GM19395 (cell line): ENCODE data around the gene CIPC.

ENCODE experiments used
- ATAC-seq: cut with Tn5 transposase; IDR thresholded peaks from one replicate; pipeline ENCODE4 v1.9.1; 2021; ENCODE audit warnings: mild to moderate bottlenecking, moderate library complexity; ENCODE audit not compliant: unreplicated experiment

The CIPC gene

GRCh38 chr14:77097700-77098528 is at the start of gene CIPC:
Gene CIPC (plus strand): TSS chr14:77098258. CDS start chr14:77105709, 7,451 bp downstream.
- ATAC-seq = peak; percentile 92

- no peak for ATAC-seq
These were observed 46.9 kb upstream of the CIPC start for GRCh38 chr14:77051116-77051515.

- ATAC-seq = no peak
These were observed 45.6 kb upstream of the CIPC start for GRCh38 chr14:77052281-77053044.

GRCh38 chr14:77053046-77053841 is 44.8 kb upstream of the CIPC start:
- ATAC-seq = peak; percentile 78

- ATAC-seq = no peak
These were observed 42.8 kb upstream of the CIPC start for GRCh38 chr14:77055306-77055705.

- ATAC-seq = no peak
These were observed 42.1 kb upstream of the CIPC start for GRCh38 chr14:77055981-77056380.

GRCh38 chr14:77058117-77058516 is 39.9 kb upstream of the CIPC start:
- no peak for ATAC-seq

- no peak for ATAC-seq
These were observed 39.3 kb upstream of the CIPC start for GRCh38 chr14:77058785-77059184.

GRCh38 chr14:77059276-77059915 is 38.7 kb upstream of the CIPC start:
- no peak for ATAC-seq

GRCh38 chr14:77061630-77062257 is 36.3 kb upstream of the CIPC start:
- ATAC-seq = no peak

- ATAC-seq = no peak
These were observed 35.8 kb upstream of the CIPC start for GRCh38 chr14:77062261-77062660.

GRCh38 chr14:77063571-77064171 is 34.4 kb upstream of the CIPC start:
- ATAC-seq = no peak

- no peak for ATAC-seq
These were observed 33.4 kb upstream of the CIPC start for GRCh38 chr14:77064521-77065178.

- ATAC-seq = no peak
These were observed 32.0 kb upstream of the CIPC start for GRCh38 chr14:77065851-77066577.

- ATAC-seq = no peak
These were observed 31.4 kb upstream of the CIPC start for GRCh38 chr14:77066578-77067172.

GRCh38 chr14:77067632-77068516 is 30.2 kb upstream of the CIPC start:
- no peak for ATAC-seq

- ATAC-seq = no peak
These were observed 29.4 kb upstream of the CIPC start for GRCh38 chr14:77068517-77069200.
